RPMI7951 (cell line): ENCODE data around the gene FOXI1. TPM values are rescaled to one million over a fixed set of nuclear protein-coding genes. Genes with fewer than 3 reads are reported as not detected.

Experiments used
- DNase-seq: peaks from one replicate; pipeline ENCODE4 v3.0.0-alpha.2; 2012; ENCODE audit warnings: low read depth
- total RNA-seq: library from RNA; depleted of rRNA; stranded (reverse); fragments of >200 nt; shearing (Covaris generic); gene quantifications from 2 replicates; pipeline ENCODE4 v1.2.3, GENCODE V29; 2014; rRNA removed

FOXI1 gene
- not detected in 2 replicates for total RNA-seq

DNA sequence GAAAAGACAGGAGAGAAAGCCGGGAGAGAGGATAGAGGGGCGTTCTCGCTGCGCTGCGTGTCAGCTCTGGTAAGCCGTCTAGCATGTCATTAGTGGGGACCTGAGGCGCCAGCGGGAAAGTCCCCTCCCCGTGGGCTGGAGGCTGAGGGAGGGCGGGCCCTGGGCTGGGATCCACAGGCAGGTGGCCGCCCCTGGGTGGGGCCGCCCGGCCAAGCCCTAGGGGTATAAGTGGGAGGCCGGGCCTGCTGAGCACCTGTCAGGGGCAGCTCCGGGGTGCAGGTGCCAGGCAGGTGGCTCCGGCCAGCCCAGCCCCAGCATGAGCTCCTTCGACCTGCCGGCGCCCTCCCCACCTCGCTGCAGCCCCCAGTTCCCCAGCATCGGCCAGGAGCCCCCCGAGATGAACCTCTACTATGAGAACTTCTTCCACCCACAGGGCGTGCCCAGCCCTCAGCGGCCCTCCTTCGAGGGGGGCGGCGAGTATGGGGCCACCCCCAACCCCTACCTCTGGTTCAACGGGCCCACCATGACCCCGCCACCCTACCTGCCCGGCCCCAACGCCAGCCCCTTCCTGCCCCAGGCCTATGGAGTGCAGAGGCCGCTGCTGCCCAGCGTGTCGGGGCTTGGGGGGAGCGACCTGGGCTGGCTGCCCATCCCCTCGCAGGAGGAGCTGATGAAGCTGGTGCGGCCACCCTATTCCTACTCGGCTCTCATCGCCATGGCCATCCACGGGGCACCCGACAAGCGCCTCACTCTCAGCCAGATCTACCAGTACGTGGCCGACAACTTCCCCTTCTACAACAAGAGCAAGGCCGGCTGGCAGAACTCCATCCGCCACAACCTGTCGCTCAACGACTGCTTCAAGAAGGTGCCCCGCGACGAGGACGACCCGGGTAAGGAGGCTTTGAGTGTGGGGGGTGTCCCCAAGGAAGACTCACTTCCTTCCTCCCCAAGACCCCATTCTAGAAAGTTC, at the start of gene FOXI1:
Gene FOXI1, plus strand, starts transcription at position 256 of the 970 bp plus-strand sequence. Its CDS starts 61 bp downstream, at position 317.
- no peak for DNase-seq

GRCh38 chr5:170056561-170057267, 49.0 kb upstream of the FOXI1 start:
- peak; percentile 6 for DNase-seq

DNA sequence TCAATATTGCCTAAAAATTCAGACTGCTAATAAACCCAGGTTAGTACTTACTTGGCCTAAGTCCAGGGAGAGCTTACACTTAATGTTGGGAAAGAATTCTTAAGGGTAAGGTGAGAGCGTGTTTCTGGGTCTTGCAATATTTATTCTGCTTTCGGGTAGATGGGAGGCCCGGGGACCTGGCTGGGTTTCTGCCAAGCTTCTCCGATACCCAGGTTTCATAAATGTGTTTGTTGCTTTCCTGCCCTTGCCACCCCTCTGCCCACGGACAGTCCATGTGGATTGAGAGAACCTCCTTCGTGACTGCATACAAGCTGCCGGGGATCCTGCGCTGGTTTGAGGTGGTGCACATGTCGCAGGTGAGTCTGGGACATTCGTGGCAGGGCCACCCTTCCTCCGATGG, 48.4 kb upstream of the FOXI1 start:
- DNase-seq = no peak

DNA sequence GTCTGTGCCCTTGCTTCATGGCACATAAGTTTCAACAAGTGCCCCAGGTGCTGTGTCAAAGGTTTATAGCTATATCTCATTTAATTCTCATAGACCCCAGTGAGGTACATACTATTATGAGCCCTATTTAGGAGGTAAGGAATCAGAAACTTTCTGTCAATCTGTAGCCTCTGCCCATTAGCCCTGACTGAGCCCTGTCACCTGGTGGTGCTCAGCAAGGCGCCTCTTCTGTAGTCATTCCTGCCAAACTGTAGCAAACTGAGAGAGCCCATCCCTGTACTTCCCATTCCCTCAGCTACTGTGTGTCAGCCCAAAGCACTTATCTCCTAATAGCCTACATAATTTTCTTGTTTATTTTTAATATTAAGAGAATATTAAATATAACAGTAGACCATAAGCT, 46.5 kb upstream of the FOXI1 start:
- no peak for DNase-seq

- no peak for DNase-seq
Measured at GRCh38 chr5:170067152-170067551, 38.5 kb upstream of the FOXI1 start.

DNA sequence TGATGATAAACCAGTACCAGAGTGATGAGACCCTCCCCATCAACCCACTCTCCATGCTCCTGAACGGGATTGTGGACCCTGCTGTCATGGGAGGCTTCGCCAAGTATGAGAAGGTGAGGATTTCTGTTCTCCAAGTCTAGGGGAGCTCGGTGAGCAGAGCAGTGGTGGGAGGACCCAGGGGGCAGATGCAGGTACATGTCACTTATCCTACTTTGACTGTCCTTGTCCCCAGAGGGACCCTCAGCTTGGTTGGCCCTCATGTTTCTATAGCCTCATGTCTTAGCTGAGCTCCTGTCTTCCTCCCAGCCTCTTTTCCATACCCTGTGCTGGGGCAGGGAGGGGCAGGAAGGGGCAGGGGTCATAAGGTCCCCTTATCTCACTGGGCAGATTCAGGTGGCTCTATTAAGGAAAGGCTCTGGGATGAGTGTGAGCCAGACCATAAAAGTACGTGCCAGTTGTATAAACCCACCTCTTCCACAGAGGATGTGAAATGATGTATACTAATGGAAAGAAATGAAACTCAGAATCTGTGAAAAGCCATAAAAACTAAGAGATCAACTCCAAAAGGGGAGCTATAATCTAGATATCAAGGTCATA, 38.0 kb upstream of the FOXI1 start:
- DNase-seq = no peak

DNA sequence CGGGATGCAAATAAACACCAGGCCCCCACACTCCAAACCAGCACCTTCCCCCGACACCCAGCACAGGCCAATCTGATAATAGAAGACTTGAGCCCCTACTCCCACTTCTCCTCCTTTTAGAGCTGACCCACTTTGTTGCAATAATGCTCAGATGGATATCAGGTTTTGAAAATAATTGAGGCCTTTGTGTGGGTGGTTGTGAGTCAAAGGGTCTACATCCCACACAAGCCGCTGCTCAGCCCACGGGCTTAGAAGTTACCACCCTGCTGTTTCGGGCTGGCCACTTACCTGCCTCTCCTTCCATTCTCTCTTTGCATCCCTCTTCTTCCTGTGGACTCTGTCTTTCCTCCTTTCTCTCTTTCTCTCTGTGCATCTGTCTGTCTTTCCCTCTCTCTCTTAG, 36.2 kb upstream of the FOXI1 start:
- no peak for DNase-seq

DNA sequence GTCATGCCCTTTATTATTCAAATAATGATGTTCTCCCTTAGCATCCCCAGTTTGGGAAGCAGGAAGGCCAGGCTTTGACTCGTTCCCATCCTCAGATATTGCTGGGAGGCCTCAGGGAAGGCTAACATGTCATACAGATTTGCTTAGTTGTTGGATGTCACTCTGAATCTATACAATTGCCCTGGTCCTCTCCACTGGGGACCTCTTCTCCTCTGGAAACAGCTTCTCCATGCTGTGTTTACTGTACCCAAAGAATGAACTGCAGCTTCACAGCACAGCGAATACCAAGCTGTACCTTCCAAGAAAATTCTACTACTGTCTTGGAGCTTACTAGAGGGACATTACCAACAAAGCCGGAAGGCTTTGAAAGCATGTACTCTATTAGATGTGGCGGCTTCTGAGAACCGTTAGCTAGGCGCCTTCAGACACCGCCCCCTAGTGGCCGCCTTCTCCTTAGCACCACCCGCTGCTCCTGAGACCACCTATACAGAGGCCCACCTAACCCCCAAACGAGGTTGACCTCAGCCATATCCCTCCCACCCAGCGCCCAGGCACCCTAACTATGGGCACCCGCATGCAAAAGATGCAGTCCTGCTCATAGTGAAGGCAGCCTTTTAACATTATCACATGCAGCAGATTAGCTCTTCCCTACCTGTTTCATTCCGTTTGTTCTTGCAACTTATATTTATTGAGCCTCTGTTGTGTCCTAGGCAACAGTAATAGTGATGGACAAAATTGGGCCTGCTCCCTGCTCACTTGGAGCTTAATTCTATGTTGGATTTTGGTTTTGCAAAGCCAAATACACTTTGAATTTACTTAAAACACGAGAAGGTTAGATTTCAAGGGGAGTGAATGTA, 34.9 kb upstream of the FOXI1 start:
- no peak for DNase-seq

GRCh38 chr5:170071748-170072147, 33.9 kb upstream of the FOXI1 start:
- DNase-seq = no peak

DNA sequence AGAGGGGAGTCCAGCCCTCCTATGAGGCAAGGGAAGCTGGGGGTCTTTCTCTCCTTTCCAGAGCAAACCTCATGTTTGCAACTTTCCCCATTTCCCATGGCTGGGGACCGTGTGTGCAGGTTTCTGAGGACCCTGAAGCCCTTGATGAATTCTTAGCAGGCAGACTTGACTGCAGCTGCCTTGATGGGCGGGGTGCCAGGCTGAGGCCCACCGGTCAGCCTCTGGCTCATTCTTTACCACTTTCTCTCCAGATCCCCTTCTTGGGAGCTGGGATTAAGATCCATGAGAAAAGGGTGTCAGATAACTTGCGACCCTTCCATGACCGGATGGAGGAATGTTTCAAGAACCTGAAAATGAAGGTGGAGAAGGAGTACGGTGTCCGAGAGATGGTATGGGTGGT, 30.0 kb upstream of the FOXI1 start:
- DNase-seq = no peak

DNA sequence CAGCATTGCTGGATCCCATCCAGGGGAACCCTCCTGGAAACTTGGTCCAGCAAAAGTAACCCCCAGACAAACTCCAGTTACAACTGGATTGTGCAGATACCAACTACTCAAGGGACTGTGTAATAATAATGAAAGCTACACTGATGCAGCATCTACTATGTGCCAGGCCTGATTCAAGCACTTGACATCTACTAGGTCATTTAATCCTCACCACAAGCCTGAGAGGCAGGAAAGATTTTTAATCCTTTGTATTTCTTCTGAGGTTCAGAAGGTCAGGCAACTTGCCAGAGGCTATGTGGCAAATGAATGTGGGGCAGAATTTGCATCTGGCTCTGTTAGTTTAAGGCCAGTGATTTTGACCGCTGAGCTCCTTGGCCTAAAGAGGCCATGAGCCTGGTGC, 29.5 kb upstream of the FOXI1 start:
- DNase-seq = peak; percentile 11

DNA sequence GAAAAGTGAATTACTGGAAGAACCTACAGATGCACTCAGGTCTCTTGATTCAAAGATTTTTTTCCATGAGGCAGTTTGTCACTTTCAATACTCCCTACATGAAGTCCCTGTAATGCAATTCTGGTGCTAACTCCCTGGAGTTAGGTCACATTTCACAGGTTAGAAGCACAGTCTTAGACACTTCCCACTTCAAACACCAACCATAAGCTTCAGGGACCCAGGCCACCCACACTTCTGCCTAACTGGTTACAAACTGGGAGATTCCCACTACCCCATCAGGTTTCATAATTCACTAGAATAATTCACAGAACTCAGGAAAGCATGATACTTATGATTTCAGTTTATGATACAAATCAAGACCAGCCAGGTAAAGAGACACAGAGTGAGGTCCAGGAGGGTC, 29.0 kb upstream of the FOXI1 start:
- DNase-seq = no peak

DNA sequence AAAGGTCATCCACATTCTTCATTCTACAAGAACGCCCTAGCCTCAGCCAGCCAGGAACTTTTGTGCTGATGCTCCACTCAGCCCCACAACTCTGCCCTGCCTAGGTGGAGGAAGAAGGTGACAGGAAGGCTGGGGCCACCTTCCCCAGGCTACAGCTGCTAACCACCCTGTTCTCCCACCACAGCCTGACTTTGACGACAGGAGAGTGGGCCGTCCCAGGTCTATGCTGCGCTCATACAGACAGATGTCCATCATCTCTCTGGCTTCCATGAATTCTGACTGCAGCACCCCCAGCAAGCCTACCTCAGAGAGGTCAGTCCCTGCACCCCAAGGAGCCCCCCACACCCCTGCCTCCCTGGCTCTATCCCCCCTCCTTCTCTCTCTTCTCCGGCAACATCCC, 28.2 kb upstream of the FOXI1 start:
- DNase-seq = no peak

GRCh38 chr5:170078458-170078857, 27.2 kb upstream of the FOXI1 start:
- no peak for DNase-seq

DNA sequence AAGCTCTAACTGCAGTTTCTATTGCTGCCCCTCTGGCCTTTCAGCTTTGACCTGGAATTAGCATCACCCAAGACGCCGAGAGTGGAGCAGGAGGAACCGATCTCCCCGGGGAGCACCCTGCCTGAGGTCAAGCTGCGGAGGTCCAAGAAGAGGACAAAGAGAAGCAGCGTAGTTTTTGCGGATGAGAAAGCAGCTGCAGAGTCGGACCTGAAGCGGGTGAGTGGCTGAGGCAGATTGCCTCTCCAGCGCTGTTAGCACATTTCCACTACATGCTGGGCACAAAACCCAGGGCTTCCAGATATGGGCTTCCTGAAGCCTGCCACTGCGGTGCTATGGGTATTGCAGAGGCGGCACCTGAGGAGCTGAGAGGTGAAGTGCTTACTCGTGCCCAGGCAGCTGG, 26.8 kb upstream of the FOXI1 start:
- no peak for DNase-seq

DNA sequence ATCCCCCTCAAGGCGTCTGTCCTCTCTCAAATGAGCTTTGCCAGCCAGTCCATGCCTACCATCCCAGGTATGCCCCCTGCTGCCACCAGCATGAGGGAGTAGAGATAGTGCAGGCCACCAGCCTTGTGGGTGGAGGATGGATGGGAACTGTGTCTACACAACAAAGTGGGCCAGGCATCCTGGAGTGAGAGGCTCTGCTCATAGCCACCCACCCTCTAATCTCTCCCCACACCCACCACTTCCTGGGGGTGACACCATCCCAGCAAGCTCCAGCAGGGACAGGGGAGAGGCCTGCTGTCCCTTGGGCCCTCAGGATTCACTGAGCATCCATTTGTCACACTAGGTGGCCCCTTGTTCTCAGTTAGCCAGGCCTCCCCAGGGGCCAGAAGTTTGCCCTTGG, 25.5 kb upstream of the FOXI1 start:
- no peak for DNase-seq

- DNase-seq = no peak
Measured at GRCh38 chr5:170080786-170081445, 24.8 kb upstream of the FOXI1 start.

DNA sequence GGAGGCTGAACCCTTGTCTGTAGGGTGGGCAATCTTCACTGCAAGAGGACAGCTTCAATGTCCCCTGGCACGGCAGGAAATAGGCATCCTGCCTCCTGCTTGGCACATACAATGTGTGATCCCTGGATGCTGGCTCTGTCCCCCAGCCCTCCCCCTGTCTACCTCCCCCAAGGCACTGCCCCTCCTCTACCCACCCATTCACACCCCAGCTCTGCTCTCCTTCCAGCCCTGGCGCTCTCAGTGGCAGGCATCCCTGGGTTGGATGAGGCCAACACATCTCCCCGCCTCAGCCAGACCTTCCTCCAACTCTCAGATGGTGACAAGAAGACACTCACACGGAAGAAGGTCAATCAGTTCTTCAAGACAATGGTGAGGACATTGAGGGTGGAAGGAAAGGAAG, 24.1 kb upstream of the FOXI1 start:
- no peak for DNase-seq

DNA sequence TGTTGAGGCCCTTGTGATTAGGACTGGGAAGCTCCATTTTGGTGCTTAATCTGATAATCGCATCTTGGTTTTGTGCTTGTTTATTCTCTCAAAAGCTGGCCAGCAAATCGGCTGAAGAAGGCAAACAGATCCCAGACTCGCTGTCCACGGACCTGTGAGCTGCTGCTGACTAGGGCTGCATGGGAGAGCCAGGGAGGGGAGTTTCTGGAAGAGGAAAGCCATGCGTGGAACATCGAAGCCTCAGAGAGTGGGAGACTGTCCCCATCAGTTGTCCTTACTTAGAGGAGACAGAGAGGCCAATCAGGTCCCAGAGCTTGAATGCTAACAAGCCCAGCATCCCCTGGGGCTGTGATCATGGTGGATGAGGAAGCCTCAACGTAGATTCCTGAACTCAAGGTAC, 23.0 kb upstream of the FOXI1 start:
- no peak for DNase-seq

DNA sequence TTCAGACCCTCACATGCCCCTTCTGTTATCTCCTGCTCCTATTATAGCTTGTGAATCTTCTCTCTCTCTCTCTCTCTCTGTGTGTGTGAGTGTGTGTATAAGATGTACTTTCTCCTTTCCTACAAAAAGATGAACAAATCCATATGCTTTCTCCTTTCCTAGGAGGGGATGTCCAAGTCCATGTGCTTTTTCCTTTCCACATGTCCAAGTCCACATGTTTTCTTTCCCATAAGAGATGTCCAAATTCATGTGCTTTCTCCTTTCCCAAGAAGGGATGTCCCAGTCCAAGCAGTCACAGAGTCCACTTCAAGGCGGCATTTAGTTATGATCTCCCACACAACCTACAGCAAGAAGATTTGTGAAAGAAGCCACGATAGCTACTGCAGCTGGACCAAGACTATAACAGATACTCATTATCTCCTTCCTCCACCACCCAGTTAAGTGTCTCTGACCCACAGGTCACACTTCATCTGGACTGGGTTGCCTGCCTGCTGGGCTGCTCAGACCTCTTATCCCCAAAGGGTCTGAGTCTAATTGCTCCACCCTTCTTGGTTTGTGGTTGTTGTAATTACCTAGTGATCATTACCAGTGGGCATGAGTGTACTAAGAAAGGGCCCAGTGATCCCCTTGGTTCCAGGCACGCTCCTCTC, 18.4 kb upstream of the FOXI1 start:
- DNase-seq = no peak
